Measurements from ENCODE around the gene NID2. TPM values are rescaled to one million over a fixed set of nuclear protein-coding genes. Genes with fewer than 3 reads are reported as not detected.

The NID2 gene
- total RNA-seq, 1 donor from 2014 or later: 42.5 TPM

GRCh38 chr14:52086711-52087110 is 17.9 kb upstream of the NID2 start:
- Mint-ChIP-seq H3K9me3 (peaks cover 11% of the 10 kb centered on the region), H3K4me1 (peaks cover 20% of the 10 kb centered on the region), H3K27ac (ENCODE audit: unreplicated experiment) (no peak overlapping the region), H3K36me3 (ENCODE audit: low read depth) (no peaks in the 10 kb centered on the region), H3K27me3 (ENCODE audit: low read depth) (no peaks in the 10 kb centered on the region), H3K4me3 (no peak overlapping the region)
- no peak for DNase-seq (ENCODE audit: low read depth, low spot score)
- TF ChIP-seq CTCF (conservative IDR thresholded peaks at IDR 0.05): no peak

- H3K36me3 Mint-ChIP-seq (ENCODE audit: low read depth): no peaks in the 10 kb centered on the region
- DNase-seq (ENCODE audit: low read depth, low spot score): no peak
- peaks cover 28% of the 10 kb centered on the region for H3K4me1 Mint-ChIP-seq
- no peaks in the 10 kb centered on the region for H3K27me3 Mint-ChIP-seq (ENCODE audit: low read depth)
- H3K9me3 Mint-ChIP-seq: peaks cover 8% of the 10 kb centered on the region
- H3K4me3 Mint-ChIP-seq: no peak overlapping the region
- TF ChIP-seq CTCF (conservative IDR thresholded peaks at IDR 0.05): no peak
- H3K27ac Mint-ChIP-seq (ENCODE audit: unreplicated experiment): no peak overlapping the region
Measured at GRCh38 chr14:52082903-52083302, 14.0 kb upstream of the NID2 start.

- no peak for DNase-seq (ENCODE audit: low read depth, low spot score)
- H3K4me1 Mint-ChIP-seq: peaks cover 26% of the 10 kb centered on the region
- H3K36me3 Mint-ChIP-seq (ENCODE audit: low read depth): no peaks in the 10 kb centered on the region
- no peak overlapping the region for H3K27ac Mint-ChIP-seq (ENCODE audit: unreplicated experiment)
- no peaks in the 10 kb centered on the region for H3K27me3 Mint-ChIP-seq (ENCODE audit: low read depth)
- peaks cover 8% of the 10 kb centered on the region for H3K9me3 Mint-ChIP-seq
- H3K4me3 Mint-ChIP-seq: no peak overlapping the region
- TF ChIP-seq CTCF (conservative IDR thresholded peaks at IDR 0.05): no peak
Measured at GRCh38 chr14:52081964-52082363, 13.1 kb upstream of the NID2 start.

DNA sequence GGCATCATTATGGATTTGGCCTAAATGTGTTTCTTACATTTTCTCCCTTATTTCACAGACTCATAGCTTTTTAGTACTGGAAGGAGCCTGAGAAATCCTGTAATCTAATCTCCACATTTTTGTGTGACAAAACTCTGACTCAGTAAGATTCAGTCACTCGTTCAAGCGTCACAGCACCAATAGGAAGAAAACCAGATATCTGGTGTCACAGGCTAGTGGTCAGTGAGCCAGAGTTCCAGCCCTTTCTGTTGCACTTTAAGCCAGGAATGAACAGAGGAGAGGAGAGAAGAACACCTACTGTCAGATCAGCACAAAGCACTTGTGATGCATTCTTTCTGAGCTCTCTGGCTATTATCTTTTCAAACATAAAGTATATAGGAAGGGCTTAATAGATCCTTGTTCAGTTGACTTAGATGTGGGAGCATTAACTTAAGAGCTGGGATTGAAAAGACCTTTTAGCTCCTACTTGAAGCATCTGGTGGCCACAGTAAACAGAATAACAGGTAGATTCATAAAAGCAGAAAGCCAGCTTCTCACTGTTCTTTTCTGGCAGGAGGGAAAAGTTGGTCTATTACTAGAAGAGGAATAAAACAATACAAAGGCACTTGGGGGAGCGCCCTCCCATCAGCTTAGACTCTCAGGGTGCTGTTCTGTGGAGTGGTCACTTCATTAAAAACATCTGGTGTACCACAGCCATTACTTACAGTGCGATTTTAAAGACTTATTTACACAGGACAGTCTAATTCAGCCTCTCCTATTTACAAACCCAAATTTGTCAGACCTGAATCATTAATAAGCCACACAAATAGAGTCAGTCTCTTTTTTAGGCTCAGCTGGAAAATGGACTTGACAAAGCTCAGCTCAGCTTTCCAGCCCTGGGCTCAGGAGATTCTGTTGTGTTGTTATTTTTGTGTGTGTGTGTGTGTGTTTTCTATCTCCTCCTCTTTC is 12.2 kb upstream of the NID2 start:
- Mint-ChIP-seq H3K36me3 (ENCODE audit: low read depth) (no peaks in the 10 kb centered on the region), H3K9me3 (peaks cover 8% of the 10 kb centered on the region), H3K4me1 (peaks cover 21% of the 10 kb centered on the region), H3K27me3 (ENCODE audit: low read depth) (no peaks in the 10 kb centered on the region), H3K4me3 (no peak overlapping the region), H3K27ac (ENCODE audit: unreplicated experiment) (no peak overlapping the region)
- no peak for DNase-seq (ENCODE audit: low read depth, low spot score)
- TF ChIP-seq CTCF (conservative IDR thresholded peaks at IDR 0.05): no peak

GRCh38 chr14:52080158-52080800 is 11.4 kb upstream of the NID2 start:
- DNase-seq (ENCODE audit: low read depth, low spot score): no peak
- Mint-ChIP-seq H3K4me1 (peaks cover 21% of the 10 kb centered on the region), H3K4me3 (no peak overlapping the region), H3K27me3 (ENCODE audit: low read depth) (no peaks in the 10 kb centered on the region), H3K9me3 (peaks cover 5% of the 10 kb centered on the region), H3K36me3 (ENCODE audit: low read depth) (no peaks in the 10 kb centered on the region), H3K27ac (ENCODE audit: unreplicated experiment) (no peak overlapping the region)
- no peak for TF ChIP-seq CTCF (conservative IDR thresholded peaks at IDR 0.05)
